Rectal smooth muscle tissue (tissue), 1 donor: ENCODE results near the gene TMEM203.
"Not testable (repeated sequence)": the region's sequence is repeated elsewhere in the genome, so short reads cannot be mapped to it uniquely, and the experiment has no call there.

Source experiments
- H3K27ac ChIP-seq: one replicate; pipeline ENCODE4 v1.7.0; 2013; ENCODE audit warnings: low read depth, low read length, inconsistent platforms
- H3K27me3 ChIP-seq: one replicate; pipeline ENCODE4 v1.7.0; 2013; ENCODE audit warnings: low read length; ENCODE audit not compliant: control insufficient read depth, insufficient read depth
- H3K36me3 ChIP-seq: one replicate; pipeline ENCODE4 v1.7.0; 2013; ENCODE audit warnings: low read length; ENCODE audit not compliant: control insufficient read depth, insufficient read depth
- H3K4me1 ChIP-seq: one replicate; pipeline ENCODE4 v1.7.0; 2013; ENCODE audit warnings: low read length; ENCODE audit not compliant: control insufficient read depth, insufficient read depth
- H3K4me3 ChIP-seq: one replicate; pipeline ENCODE4 v1.7.0; 2013; ENCODE audit warnings: low read length
- H3K9ac ChIP-seq: one replicate; pipeline ENCODE4 v1.7.0; 2013; ENCODE audit warnings: low read length

TMEM203 gene

DNA sequence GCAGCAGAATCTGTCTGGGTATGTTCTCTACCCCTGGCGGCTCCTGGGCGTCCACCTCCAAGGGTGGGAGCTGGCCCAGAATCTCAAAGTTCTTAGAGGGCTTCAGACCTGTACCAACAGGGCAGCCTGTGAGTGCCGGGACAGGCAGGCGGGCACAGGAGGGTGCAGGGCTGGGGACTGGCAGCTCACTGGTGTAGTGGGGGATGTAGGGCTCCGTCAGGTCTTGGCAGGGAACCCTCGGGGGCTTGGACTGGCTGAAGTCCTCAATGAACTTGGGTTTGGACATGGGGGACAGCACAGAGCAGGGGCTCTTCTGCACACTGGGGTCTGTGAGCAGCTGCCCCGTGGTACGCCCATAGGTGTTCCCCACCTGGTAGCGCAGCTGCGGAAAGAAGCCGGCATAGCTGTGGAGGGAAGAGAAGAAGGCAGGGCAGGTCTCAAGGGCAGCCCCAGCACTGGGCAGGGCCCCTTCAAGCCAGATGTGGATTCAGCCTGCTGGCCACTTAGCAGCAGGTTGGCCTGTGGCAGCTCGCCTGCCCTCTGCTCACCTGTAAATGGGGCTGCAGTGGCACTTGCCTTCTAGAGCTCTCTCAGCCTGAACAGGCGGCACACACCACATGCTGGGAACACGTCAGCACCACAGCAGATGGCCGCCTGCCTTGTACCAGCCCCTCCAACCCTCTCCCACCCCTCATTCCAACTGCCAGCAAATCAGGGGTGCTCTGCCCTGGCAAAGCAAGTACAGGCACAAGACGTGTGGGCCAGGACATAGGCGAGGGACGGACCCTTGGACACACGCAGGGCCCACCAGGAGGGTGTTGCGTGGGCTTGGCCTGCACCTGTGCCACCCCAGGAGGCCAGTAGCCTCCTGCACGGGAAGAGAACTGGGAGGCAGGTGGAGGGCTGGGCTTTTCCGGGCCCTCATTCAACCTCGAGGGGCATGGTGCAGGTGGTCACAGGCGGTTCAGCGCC, 40.3 kb upstream of the TMEM203 start:
- Histone ChIP-seq H3K9ac (no peak overlapping the region), H3K4me1 (peaks cover 9% of the 10 kb centered on the region)

GRCh38 chr9:137244486-137245449, 39.3 kb upstream of the TMEM203 start:
- Histone ChIP-seq H3K4me3 (no peak overlapping the region), H3K4me1 (peaks cover 9% of the 10 kb centered on the region), H3K27ac (no peak overlapping the region), H3K36me3 (peaks cover 11% of the 10 kb centered on the region), H3K9ac (no peak overlapping the region), H3K27me3 (no peaks in the 10 kb centered on the region)

More for the DNA sequence above, 40.3 kb upstream of the TMEM203 start:
- Histone ChIP-seq H3K27ac (no peak overlapping the region), H3K4me3 (no peak overlapping the region), H3K36me3 (peaks cover 11% of the 10 kb centered on the region), H3K27me3 (no peaks in the 10 kb centered on the region)

- no peak overlapping the region for H3K4me3 ChIP-seq
- H3K27ac ChIP-seq: no peak overlapping the region
- H3K9ac ChIP-seq: no peak overlapping the region
- no peaks in the 10 kb centered on the region for H3K27me3 ChIP-seq
- H3K36me3 ChIP-seq: peaks cover 11% of the 10 kb centered on the region
- H3K4me1 ChIP-seq: peaks cover 9% of the 10 kb centered on the region
These were observed 38.4 kb upstream of the TMEM203 start for GRCh38 chr9:137243626-137244485.

- Histone ChIP-seq H3K36me3 (peaks cover 11% of the 10 kb centered on the region), H3K4me1 (peaks cover 11% of the 10 kb centered on the region), H3K4me3 (peak overlapping the region; percentile 84)
- H3K9ac ChIP-seq, H3K27ac ChIP-seq, H3K27me3 ChIP-seq: not testable (repeated sequence)
These were observed 37.8 kb upstream of the TMEM203 start for GRCh38 chr9:137243266-137243625.

GRCh38 chr9:137242269-137243203, 37.1 kb upstream of the TMEM203 start:
- H3K27ac ChIP-seq: peak overlapping the region; percentile 85
- peaks cover 12% of the 10 kb centered on the region for H3K4me1 ChIP-seq
- no peaks in the 10 kb centered on the region for H3K27me3 ChIP-seq
- H3K9ac ChIP-seq: peak overlapping the region; percentile 49
- H3K36me3 ChIP-seq: peaks cover 11% of the 10 kb centered on the region
- H3K4me3 ChIP-seq: peak overlapping the region; percentile 84

DNA sequence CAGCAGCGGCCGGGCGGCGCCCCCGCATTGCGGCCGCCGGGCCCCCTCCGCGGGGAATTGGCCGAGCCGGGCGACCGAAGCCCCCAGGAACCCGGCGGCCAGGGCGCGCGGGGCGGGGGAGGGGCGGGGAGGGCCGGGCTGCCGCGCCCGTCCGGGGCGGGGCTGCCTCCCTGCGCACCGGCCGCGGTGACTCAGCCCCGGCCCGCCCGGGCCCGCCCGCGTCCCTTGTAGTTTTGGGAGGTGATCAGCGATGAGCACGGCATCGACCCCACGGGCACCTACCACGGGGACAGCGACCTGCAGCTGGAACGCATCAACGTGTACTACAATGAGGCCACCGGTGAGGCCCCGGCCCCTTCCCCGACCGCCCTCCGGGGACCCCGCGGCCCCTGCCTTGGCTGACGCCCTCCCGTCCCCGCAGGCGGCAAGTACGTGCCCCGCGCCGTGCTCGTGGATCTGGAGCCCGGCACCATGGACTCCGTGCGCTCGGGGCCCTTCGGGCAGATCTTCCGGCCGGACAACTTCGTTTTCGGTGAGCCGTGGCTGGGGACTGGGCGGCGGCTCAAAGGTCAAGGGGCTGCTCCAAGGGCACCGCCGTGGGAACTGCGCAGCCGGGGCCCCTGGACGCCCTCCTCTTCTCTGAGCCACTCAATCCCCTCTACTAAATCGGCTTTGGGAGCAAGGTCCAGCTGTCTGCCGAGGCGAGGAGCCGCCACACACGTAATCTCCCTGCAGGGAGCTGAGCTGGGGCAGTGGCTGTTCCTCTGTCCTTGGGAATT, 36.2 kb upstream of the TMEM203 start:
- Histone ChIP-seq H3K4me3 (peak overlapping the region; percentile 84), H3K27ac (peak overlapping the region; percentile 89), H3K9ac (peak overlapping the region; percentile 49), H3K27me3 (no peaks in the 10 kb centered on the region), H3K36me3 (peaks cover 11% of the 10 kb centered on the region), H3K4me1 (peaks cover 15% of the 10 kb centered on the region)

- Histone ChIP-seq H3K9ac (peak within 1 kb of the TSS; percentile 49), H3K36me3 (peaks cover 11% of the 10 kb centered on the region), H3K27me3 (no peaks in the 10 kb centered on the region), H3K4me3 (peak within 1 kb of the TSS; percentile 84), H3K27ac (peak within 1 kb of the TSS; percentile 96), H3K4me1 (peaks cover 18% of the 10 kb centered on the region)
These were observed 35.5 kb upstream of the TMEM203 start, which contains the start of gene TUBB4B for GRCh38 chr9:137240841-137241489. Gene TUBB4B (plus strand): TSS chr9:137241287. CDS start chr9:137241361, 74 bp downstream.

- peaks cover 20% of the 10 kb centered on the region for H3K4me1 ChIP-seq
- H3K4me3 ChIP-seq: peak overlapping the region; percentile 82
- H3K36me3 ChIP-seq: peaks cover 11% of the 10 kb centered on the region
- H3K27ac ChIP-seq: peak overlapping the region; percentile 96
- peaks cover 2% of the 10 kb centered on the region for H3K27me3 ChIP-seq
- H3K9ac ChIP-seq: peak overlapping the region; percentile 40
These were observed 34.9 kb upstream of the TMEM203 start for GRCh38 chr9:137240318-137240840.

GRCh38 chr9:137239541-137240200, 34.2 kb upstream of the TMEM203 start:
- Histone ChIP-seq H3K4me1 (peaks cover 20% of the 10 kb centered on the region), H3K4me3 (peak overlapping the region; percentile 82), H3K9ac (peak overlapping the region; percentile 40), H3K36me3 (peaks cover 11% of the 10 kb centered on the region), H3K27ac (peak overlapping the region; percentile 96)
- H3K27me3 ChIP-seq: not testable (repeated sequence)
